ENCODE results near the gene MATK.

Gene MATK

GRCh38 chr19:3785938-3786824 lies at the start of gene MATK:
Gene MATK (minus strand): TSS chr19:3786381. CDS start chr19:3785135, 1,246 bp downstream.
- no peak for TF ChIP-seq CTCF (IDR thresholded peaks at IDR 0.05)

- no peak for TF ChIP-seq CTCF (IDR thresholded peaks at IDR 0.05)
These were observed 48.9 kb upstream of the MATK start for GRCh38 chr19:3835055-3835435.

- no peak for TF ChIP-seq CTCF (IDR thresholded peaks at IDR 0.05)
These were observed 48.3 kb upstream of the MATK start for GRCh38 chr19:3834349-3835054.

- TF ChIP-seq CTCF (IDR thresholded peaks at IDR 0.05), result no peak
These were observed 47.6 kb upstream of the MATK start for GRCh38 chr19:3833578-3834348.

GRCh38 chr19:3832001-3832400 lies 45.8 kb upstream of the MATK start:
- TF ChIP-seq CTCF (IDR thresholded peaks at IDR 0.05), result no peak

GRCh38 chr19:3831601-3832000 lies 45.4 kb upstream of the MATK start:
- no peak for TF ChIP-seq CTCF (IDR thresholded peaks at IDR 0.05)
